Measurements from ENCODE around the gene MED28.

DNA sequence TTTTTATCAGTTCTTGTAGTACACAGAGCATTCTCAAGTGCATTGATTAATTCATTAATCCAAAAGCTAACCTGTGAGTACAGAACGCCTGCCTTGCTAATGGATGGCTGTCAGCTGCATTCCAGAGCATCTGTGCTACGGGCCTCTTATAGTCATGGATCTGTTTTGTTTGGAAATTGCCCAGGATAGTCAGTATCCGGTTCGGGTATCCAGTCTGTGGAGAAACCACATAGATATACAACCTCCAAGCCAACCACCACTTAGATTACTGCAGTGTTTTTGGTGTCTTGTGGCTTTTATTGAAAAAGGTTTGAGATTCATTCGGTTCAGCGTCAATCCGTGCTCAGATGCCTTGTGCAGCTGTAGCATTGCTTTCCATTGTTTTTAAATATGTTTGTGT, 33.5 kb upstream of the MED28 start:
- no peak for TF ChIP-seq POLR2A (IDR thresholded peaks at IDR 0.05; ENCODE audit: low read depth)
- TF ChIP-seq, protein P1, sequence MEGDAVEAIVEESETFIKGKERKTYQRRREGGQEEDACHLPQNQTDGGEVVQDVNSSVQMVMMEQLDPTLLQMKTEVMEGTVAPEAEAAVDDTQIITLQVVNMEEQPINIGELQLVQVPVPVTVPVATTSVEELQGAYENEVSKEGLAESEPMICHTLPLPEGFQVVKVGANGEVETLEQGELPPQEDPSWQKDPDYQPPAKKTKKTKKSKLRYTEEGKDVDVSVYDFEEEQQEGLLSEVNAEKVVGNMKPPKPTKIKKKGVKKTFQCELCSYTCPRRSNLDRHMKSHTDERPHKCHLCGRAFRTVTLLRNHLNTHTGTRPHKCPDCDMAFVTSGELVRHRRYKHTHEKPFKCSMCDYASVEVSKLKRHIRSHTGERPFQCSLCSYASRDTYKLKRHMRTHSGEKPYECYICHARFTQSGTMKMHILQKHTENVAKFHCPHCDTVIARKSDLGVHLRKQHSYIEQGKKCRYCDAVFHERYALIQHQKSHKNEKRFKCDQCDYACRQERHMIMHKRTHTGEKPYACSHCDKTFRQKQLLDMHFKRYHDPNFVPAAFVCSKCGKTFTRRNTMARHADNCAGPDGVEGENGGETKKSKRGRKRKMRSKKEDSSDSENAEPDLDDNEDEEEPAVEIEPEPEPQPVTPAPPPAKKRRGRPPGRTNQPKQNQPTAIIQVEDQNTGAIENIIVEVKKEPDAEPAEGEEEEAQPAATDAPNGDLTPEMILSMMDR (IDR thresholded peaks at IDR 0.05), result no peak
- no peak for TF ChIP-seq EP300 (IDR thresholded peaks at IDR 0.05)
- TF ChIP-seq POLR2AphosphoS5 (IDR thresholded peaks at IDR 0.05), result no peak

Measured in esophagus muscularis mucosa (tissue), 4 donors.